ENCODE results near the gene SELPLG.

DNA sequence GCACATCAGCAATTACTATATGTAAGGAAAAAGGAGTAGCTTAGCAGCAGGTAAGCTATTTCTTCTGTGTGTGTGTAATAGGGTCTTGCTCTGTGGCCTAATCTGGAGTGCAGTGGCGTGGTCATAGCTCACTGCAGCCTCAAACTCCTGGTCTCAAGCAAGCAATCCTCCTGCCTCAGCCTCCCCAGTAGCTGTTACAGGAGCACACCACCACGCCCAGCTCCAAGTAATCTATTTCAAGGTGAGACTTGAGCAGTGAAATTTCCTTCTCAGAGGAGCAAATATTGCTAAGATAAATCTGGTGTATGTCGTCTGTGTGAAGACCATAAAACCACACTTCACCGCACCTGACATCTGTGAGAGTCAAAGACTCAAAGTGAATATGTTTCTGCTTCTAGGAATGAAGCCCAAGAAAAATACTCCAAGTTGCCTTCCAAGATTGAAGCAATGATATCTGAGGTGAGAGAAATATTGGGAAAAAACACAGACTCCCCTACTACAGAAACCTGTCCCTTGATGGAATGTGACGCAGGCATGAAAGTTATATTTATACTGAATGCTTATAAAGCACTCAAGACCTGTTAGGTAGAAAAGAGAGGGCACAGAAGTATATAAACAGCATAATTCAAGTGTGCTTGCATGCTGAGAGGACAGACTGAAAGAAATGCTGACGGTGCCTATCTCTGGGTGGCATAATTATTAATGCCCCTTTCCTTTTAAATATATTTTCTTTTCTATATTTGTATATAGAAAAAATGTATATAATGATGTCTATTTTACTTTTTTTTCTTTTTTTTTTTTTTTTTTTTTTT lies 2.5 kb upstream of the SELPLG start:
- no peak for TF ChIP-seq POLR2A (IDR thresholded peaks at IDR 0.05)
- TF ChIP-seq, protein P1, sequence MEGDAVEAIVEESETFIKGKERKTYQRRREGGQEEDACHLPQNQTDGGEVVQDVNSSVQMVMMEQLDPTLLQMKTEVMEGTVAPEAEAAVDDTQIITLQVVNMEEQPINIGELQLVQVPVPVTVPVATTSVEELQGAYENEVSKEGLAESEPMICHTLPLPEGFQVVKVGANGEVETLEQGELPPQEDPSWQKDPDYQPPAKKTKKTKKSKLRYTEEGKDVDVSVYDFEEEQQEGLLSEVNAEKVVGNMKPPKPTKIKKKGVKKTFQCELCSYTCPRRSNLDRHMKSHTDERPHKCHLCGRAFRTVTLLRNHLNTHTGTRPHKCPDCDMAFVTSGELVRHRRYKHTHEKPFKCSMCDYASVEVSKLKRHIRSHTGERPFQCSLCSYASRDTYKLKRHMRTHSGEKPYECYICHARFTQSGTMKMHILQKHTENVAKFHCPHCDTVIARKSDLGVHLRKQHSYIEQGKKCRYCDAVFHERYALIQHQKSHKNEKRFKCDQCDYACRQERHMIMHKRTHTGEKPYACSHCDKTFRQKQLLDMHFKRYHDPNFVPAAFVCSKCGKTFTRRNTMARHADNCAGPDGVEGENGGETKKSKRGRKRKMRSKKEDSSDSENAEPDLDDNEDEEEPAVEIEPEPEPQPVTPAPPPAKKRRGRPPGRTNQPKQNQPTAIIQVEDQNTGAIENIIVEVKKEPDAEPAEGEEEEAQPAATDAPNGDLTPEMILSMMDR (IDR thresholded peaks at IDR 0.05), result no peak
